ENCODE results near the gene KLHL28. TPM values are rescaled to one million over a fixed set of nuclear protein-coding genes. Genes with fewer than 3 reads are reported as not detected.

Gene KLHL28
- total and polyA plus RNA-seq, 2 donors (not counting 3 experiments of a cell fraction or from before 2014, with no cell fraction given), result 2.9 to 7.3 TPM

- Histone ChIP-seq H3K4me3 (replicated peaks in 1 of 3; ENCODE audit: insufficient read depth in 1 of 3, low read depth in 1 of 3, low read length in 3 of 3) (no peak overlapping the region), H3K27me3 (ENCODE audit: control insufficient read depth in 2 of 2, insufficient read depth in 2 of 2, low read length in 2 of 2) (no peaks in the 10 kb centered on the region), H3K9me3 (replicated peaks; ENCODE audit: control insufficient read depth, insufficient read depth, low read length) (no peaks in the 10 kb centered on the region), H4K20me1 (replicated peaks; ENCODE audit: control insufficient read depth, extremely low read depth, insufficient read depth, low read length) (peaks cover 3% of the 10 kb centered on the region), H3K4me2 (ENCODE audit: insufficient read depth, low read length) (no peak overlapping the region), H3K9me1 (replicated peaks; ENCODE audit: control insufficient read depth, extremely low read depth, insufficient read depth, low read length) (no peaks in the 10 kb centered on the region), H2AFZ (ENCODE audit: low read depth, low read length) (no peak overlapping the region), H3K4me1 (ENCODE audit: control insufficient read depth, extremely low read depth, insufficient read depth, low read length) (no peaks in the 10 kb centered on the region), H3K36me3 (ENCODE audit: control insufficient read depth in 2 of 2, extremely low read depth in 1 of 2, insufficient read depth in 2 of 2, low read length in 2 of 2) (peaks cover 6 to 7% of the 10 kb centered on the region in 2 experiments), H3K9ac (replicated peaks; ENCODE audit: extremely low read depth, insufficient read depth, low read length) (no peak overlapping the region), H3K79me2 (ENCODE audit: control insufficient read depth, insufficient read depth, low read length) (no peaks in the 10 kb centered on the region), H3K27ac (ENCODE audit: insufficient read depth, low read depth, low read length) (no peak overlapping the region)
- FAIRE-seq (no peak), DNase-seq (ENCODE audit: low read depth, low spot score) (no peak)
- BruUV-seq (replicated peaks), result no TSS peak
- intact Hi-C loops (cut with micrococcal nuclease), result no loop called here
- dilution Hi-C loops (cut with MboI; ENCODE audit: extremely low pct_ligation_motif_present, low sequenced_read_pairs), result no loop called here
- ChIA-PET CTCF (no interaction called here), POLR2A (no interaction called here)
- TF ChIP-seq MYC (IDR thresholded peaks at IDR 0.05; ENCODE audit: low read depth, low read length), result no peak
- TF ChIP-seq EZH2 (IDR thresholded peaks at IDR 0.05; ENCODE audit: borderline replicate concordance, low read depth, low read length, severe bottlenecking), result no peak
- TF ChIP-seq POLR2A (IDR thresholded peaks at IDR 0.05; ENCODE audit: low read depth, low read length), result no peak
- TF ChIP-seq JUN (IDR thresholded peaks at IDR 0.05; ENCODE audit: borderline replicate concordance, insufficient read depth, insufficient read length, low read depth), result no peak
- TF ChIP-seq GATA2 (IDR thresholded peaks at IDR 0.05; ENCODE audit: insufficient read depth, insufficient read length, low read depth, low read length), result no peak
- TF ChIP-seq FOS (IDR thresholded peaks at IDR 0.05; ENCODE audit: borderline replicate concordance, insufficient read depth, low read length), result no peak
- TF ChIP-seq, protein P1, sequence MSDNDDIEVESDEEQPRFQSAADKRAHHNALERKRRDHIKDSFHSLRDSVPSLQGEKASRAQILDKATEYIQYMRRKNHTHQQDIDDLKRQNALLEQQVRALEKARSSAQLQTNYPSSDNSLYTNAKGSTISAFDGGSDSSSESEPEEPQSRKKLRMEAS (IDR thresholded peaks at IDR 0.05; ENCODE audit: insufficient read depth, insufficient read length), result no peak
Measured at GRCh38 chr14:44940211-44940610, 21.5 kb downstream of the KLHL28 start.

DNA sequence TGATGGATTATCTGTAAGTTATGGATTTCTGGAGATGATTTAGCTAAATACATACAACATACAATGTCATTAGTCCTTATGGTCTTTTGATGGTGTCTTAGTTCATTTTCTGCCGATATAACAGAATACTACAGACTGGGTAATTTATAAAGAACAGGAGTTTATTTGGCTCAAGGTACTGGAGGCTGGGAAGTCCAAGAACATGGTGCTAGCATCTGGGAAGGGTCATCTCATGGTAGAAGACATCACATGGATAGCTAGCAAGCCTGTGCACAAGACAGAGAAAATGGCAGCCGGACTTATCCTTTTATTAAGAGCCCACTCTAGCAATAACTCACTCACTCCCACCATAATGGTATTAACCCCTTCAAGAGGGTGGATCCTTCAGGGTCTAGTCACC, 24.2 kb downstream of the KLHL28 start:
- H3K9me1 ChIP-seq (replicated peaks; ENCODE audit: control insufficient read depth, extremely low read depth, insufficient read depth, low read length), result no peaks in the 10 kb centered on the region
- intact Hi-C loops (cut with micrococcal nuclease), result no loop called here
- no peak overlapping the region for H3K27ac ChIP-seq (ENCODE audit: insufficient read depth, low read depth, low read length)
- FAIRE-seq (no peak), DNase-seq (ENCODE audit: low read depth, low spot score) (no peak)
- ChIA-PET CTCF (no interaction called here), POLR2A (no interaction called here)
- H3K9me3 ChIP-seq (replicated peaks; ENCODE audit: control insufficient read depth, insufficient read depth, low read length), result no peaks in the 10 kb centered on the region
- no peak overlapping the region for H2AFZ ChIP-seq (ENCODE audit: low read depth, low read length)
- no peaks in the 10 kb centered on the region for H3K27me3 ChIP-seq (ENCODE audit: control insufficient read depth in 2 of 2, insufficient read depth in 2 of 2, low read length in 2 of 2)
- H3K79me2 ChIP-seq (ENCODE audit: control insufficient read depth, insufficient read depth, low read length), result no peaks in the 10 kb centered on the region
- dilution Hi-C loops (cut with MboI; ENCODE audit: extremely low pct_ligation_motif_present, low sequenced_read_pairs), result no loop called here
- H3K9ac ChIP-seq (replicated peaks; ENCODE audit: extremely low read depth, insufficient read depth, low read length), result no peak overlapping the region
- TF ChIP-seq FOS (IDR thresholded peaks at IDR 0.05; ENCODE audit: borderline replicate concordance, insufficient read depth, low read length) (no peak), POLR2A (IDR thresholded peaks at IDR 0.05; ENCODE audit: low read depth, low read length) (no peak), GATA2 (IDR thresholded peaks at IDR 0.05; ENCODE audit: insufficient read depth, insufficient read length, low read depth, low read length) (no peak), JUN (IDR thresholded peaks at IDR 0.05; ENCODE audit: borderline replicate concordance, insufficient read depth, insufficient read length, low read depth) (no peak), POLR2AphosphoS5 (IDR thresholded peaks at IDR 0.05; ENCODE audit: insufficient read depth, low read depth, low read length) (no peak)
- TF ChIP-seq, protein P1 (IDR thresholded peaks at IDR 0.05; ENCODE audit: insufficient read depth, insufficient read length), result no peak
- TF ChIP-seq, protein P2, sequence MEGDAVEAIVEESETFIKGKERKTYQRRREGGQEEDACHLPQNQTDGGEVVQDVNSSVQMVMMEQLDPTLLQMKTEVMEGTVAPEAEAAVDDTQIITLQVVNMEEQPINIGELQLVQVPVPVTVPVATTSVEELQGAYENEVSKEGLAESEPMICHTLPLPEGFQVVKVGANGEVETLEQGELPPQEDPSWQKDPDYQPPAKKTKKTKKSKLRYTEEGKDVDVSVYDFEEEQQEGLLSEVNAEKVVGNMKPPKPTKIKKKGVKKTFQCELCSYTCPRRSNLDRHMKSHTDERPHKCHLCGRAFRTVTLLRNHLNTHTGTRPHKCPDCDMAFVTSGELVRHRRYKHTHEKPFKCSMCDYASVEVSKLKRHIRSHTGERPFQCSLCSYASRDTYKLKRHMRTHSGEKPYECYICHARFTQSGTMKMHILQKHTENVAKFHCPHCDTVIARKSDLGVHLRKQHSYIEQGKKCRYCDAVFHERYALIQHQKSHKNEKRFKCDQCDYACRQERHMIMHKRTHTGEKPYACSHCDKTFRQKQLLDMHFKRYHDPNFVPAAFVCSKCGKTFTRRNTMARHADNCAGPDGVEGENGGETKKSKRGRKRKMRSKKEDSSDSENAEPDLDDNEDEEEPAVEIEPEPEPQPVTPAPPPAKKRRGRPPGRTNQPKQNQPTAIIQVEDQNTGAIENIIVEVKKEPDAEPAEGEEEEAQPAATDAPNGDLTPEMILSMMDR (IDR thresholded peaks at IDR 0.05; ENCODE audit: extremely low read depth in 1 of 2, insufficient read depth in 1 of 2, low read depth in 1 of 2, low read length in 2 of 2), result no peak
- no peaks in the 10 kb centered on the region for H3K4me1 ChIP-seq (ENCODE audit: control insufficient read depth, extremely low read depth, insufficient read depth, low read length)
- H3K4me3 ChIP-seq (replicated peaks in 1 of 3; ENCODE audit: insufficient read depth in 1 of 3, low read depth in 1 of 3, low read length in 3 of 3), result no peak overlapping the region
- no peak overlapping the region for H3K4me2 ChIP-seq (ENCODE audit: insufficient read depth, low read length)
- peaks cover 0 to 4% of the 10 kb centered on the region in 2 experiments for H3K36me3 ChIP-seq (ENCODE audit: control insufficient read depth in 2 of 2, extremely low read depth in 1 of 2, insufficient read depth in 2 of 2, low read length in 2 of 2)
- BruUV-seq (replicated peaks), result no TSS peak
- H4K20me1 ChIP-seq (replicated peaks; ENCODE audit: control insufficient read depth, extremely low read depth, insufficient read depth, low read length), result peaks cover 6% of the 10 kb centered on the region

Measured in endothelial cell of umbilical vein (primary cell).